Thymus (tissue), 11 donors: ENCODE data around the gene MAN2A2. TPM values are rescaled to one million over a fixed set of nuclear protein-coding genes. Genes with fewer than 3 reads are reported as not detected.

Source experiments
- DNase-seq, 9 donors: peaks; one replicate each; pipeline ENCODE4 v3.0.0-alpha.2; 2013; ENCODE audit warnings: low spot score in 9 of 9, low read depth in 6 of 9, missing footprints in 1 of 9
- H3K27ac ChIP-seq, 2 donors: one replicate each; pipeline ENCODE4 v1.5.1; 2013; ENCODE audit warnings: control low read depth in 1 of 2, low read depth in 1 of 2, low read length in 1 of 2, mild to moderate bottlenecking in 1 of 2, moderate library complexity in 1 of 2
- H3K27me3 ChIP-seq, 2 donors: one replicate each; pipeline ENCODE4 v1.5.1; 2013; ENCODE audit warnings: low read length in 1 of 2; ENCODE audit not compliant: control insufficient read depth in 2 of 2, insufficient read depth in 1 of 2
- H3K36me3 ChIP-seq, 2 donors: one replicate each; pipeline ENCODE4 v1.5.1; 2013; ENCODE audit warnings: low read length in 1 of 2, mild to moderate bottlenecking in 1 of 2, moderate library complexity in 1 of 2; ENCODE audit not compliant: control insufficient read depth in 2 of 2, insufficient read depth in 2 of 2
- H3K4me1 ChIP-seq, 2 donors: one replicate each; pipeline ENCODE4 v1.5.1; 2013; ENCODE audit warnings: low read length in 2 of 2; ENCODE audit not compliant: control insufficient read depth in 2 of 2, insufficient read depth in 2 of 2
- H3K4me3 ChIP-seq, 2 donors: one replicate each; pipeline ENCODE4 v1.5.1; 2013; ENCODE audit warnings: low read length in 2 of 2, control low read depth in 1 of 2, mild to moderate bottlenecking in 1 of 2
- H3K9me3 ChIP-seq, 2 donors: one replicate each; pipeline ENCODE4 v1.5.1; 2013; ENCODE audit warnings: low read length in 1 of 2, mild to moderate bottlenecking in 1 of 2; ENCODE audit not compliant: control insufficient read depth in 2 of 2, insufficient read depth in 1 of 2
- WGBS: extraction: QIAGEN DNeasy Blood & Tissue Kit; methylation state at CpG from one replicate; pipeline ENCODE4 v1.1.7; 2013; 5-methylcytosine and 5-hydroxymethylcytosine counted together
- polyA plus RNA-seq: library from polyadenylated mRNA; stranded (reverse); fragments of 200-250 nt; gene quantifications from one replicate; pipeline ENCODE4 v1.2.3, GENCODE V29; 2013
- total RNA-seq: library from RNA; stranded (reverse); fragments of 120-200 nt; gene quantifications from one replicate; pipeline ENCODE4 v1.2.4, GENCODE V29; 2013
- donor health status: healthy.

Gene MAN2A2
- total and polyA plus RNA-seq, 2 donors, result 8.3 to 46.5 TPM

GRCh38 chr15:90869601-90870353, 33.3 kb upstream of the MAN2A2 start:
- Histone ChIP-seq H3K27me3 (peaks cover 0 to 7% of the 10 kb centered on the region in 2 donors), H3K9me3 (no peaks in the 10 kb centered on the region), H3K4me3 (no peak overlapping the region), H3K4me1 (peaks cover 25 to 50% of the 10 kb centered on the region in 2 donors), H3K27ac (peak overlapping the region; percentile 1 to 38), H3K36me3 (no peaks in the 10 kb centered on the region)
- peak in 2 of 9 donors; percentile 30 to 56 for DNase-seq
- WGBS, result 55% methylated on average over 9 of the region's 9 CpGs

- Histone ChIP-seq H3K27me3 (peaks cover 0 to 7% of the 10 kb centered on the region in 2 donors), H3K9me3 (no peaks in the 10 kb centered on the region), H3K4me3 (peak overlapping the region; percentile 58 to 88), H3K36me3 (peaks cover 0 to 1% of the 10 kb centered on the region in 2 donors), H3K4me1 (peaks cover 25 to 50% of the 10 kb centered on the region in 2 donors), H3K27ac (peak overlapping the region; percentile 43 to 87)
- DNase-seq, result peak in 1 of 9 donors; percentile 40
- WGBS, result 49% methylated on average over 19 of the region's 19 CpGs
These were observed 32.6 kb upstream of the MAN2A2 start for GRCh38 chr15:90870354-90871138.

- Histone ChIP-seq H3K9me3 (no peaks in the 10 kb centered on the region), H3K4me3 (peak overlapping the region; percentile 58 to 88), H3K27me3 (peaks cover 0 to 7% of the 10 kb centered on the region in 2 donors), H3K36me3 (peaks cover under 1 to 8% of the 10 kb centered on the region in 2 donors), H3K27ac (peak overlapping the region; percentile 43 to 87), H3K4me1 (peaks cover 25 to 50% of the 10 kb centered on the region in 2 donors)
- 1% methylated on average over 71 of the region's 71 CpGs for WGBS
- DNase-seq, result peak in 1 of 9 donors; percentile 53
These were observed 31.9 kb upstream of the MAN2A2 start for GRCh38 chr15:90871139-90871715.

GRCh38 chr15:90871716-90872485, 31.2 kb upstream of the MAN2A2 start:
- Histone ChIP-seq H3K36me3 (peaks cover 7 to 14% of the 10 kb centered on the region in 2 donors), H3K4me1 (peaks cover 25 to 50% of the 10 kb centered on the region in 2 donors), H3K9me3 (no peaks in the 10 kb centered on the region), H3K27me3 (peaks cover 0 to 7% of the 10 kb centered on the region in 2 donors), H3K27ac (peak overlapping the region in 1 of 2 donors; percentile 54), H3K4me3 (peak overlapping the region; percentile 58 to 88)
- DNase-seq, result peak in 1 of 9 donors; percentile 51
- 3% methylated on average over 77 of the region's 77 CpGs for WGBS

- Histone ChIP-seq H3K27me3 (peaks cover 0 to 7% of the 10 kb centered on the region in 2 donors), H3K4me3 (peak overlapping the region; percentile 44 to 88), H3K27ac (peak overlapping the region in 1 of 2 donors; percentile 46), H3K9me3 (no peaks in the 10 kb centered on the region), H3K4me1 (peaks cover 25 to 50% of the 10 kb centered on the region in 2 donors), H3K36me3 (peaks cover 15 to 21% of the 10 kb centered on the region in 2 donors)
- 71% methylated on average over 12 of the region's 12 CpGs for WGBS
- DNase-seq, result no peak
These were observed 30.5 kb upstream of the MAN2A2 start for GRCh38 chr15:90872486-90873184.

- no peak for DNase-seq
- H3K36me3 ChIP-seq, result peaks cover 21 to 30% of the 10 kb centered on the region in 2 donors
- no peaks in the 10 kb centered on the region for H3K9me3 ChIP-seq
- H3K27me3 ChIP-seq, result peaks cover 0 to 7% of the 10 kb centered on the region in 2 donors
- H3K4me1 ChIP-seq, result peaks cover 25 to 46% of the 10 kb centered on the region in 2 donors
- no peak overlapping the region for H3K4me3 ChIP-seq
- H3K27ac ChIP-seq, result no peak overlapping the region
- WGBS, result 87% methylated on average over 6 of the region's 6 CpGs
These were observed 29.6 kb upstream of the MAN2A2 start for GRCh38 chr15:90873488-90873997.

GRCh38 chr15:90873998-90874605, 29.0 kb upstream of the MAN2A2 start:
- peaks cover 0 to 7% of the 10 kb centered on the region in 2 donors for H3K27me3 ChIP-seq
- H3K4me1 ChIP-seq, result peaks cover 25 to 43% of the 10 kb centered on the region in 2 donors
- no peak overlapping the region for H3K27ac ChIP-seq
- no peak overlapping the region for H3K4me3 ChIP-seq
- 81% methylated on average over 15 of the region's 15 CpGs for WGBS
- DNase-seq, result no peak
- no peaks in the 10 kb centered on the region for H3K9me3 ChIP-seq
- H3K36me3 ChIP-seq, result peaks cover 24 to 36% of the 10 kb centered on the region in 2 donors
